HepG2 (cell line): Measurements from ENCODE around the gene IFT88. TPM values are rescaled to one million over a fixed set of nuclear protein-coding genes. Genes with fewer than 3 reads are reported as not detected.

Source experiments
- ATAC-seq: fragments of 200-7000 bp; cut with Tn5 transposase; 3 replicates; pipeline ENCODE4 v1.9.1; 2020; ENCODE audit warnings: mild to moderate bottlenecking, moderate library complexity
- BruUV-seq: library from RNA; stranded (reverse); fragments of 400-500 nt; replicated peaks from 2 replicates; lab custom pipeline; 2021; lab: Mats Ljungman, UMichigan
- CTCF ChIA-PET: fragments of 300-600 bp; formaldehyde crosslinking; extraction: SDS; loops from one replicate; lab custom pipeline; 2021; ENCODE audit warnings: low total read pairs, inconsistent platforms, low intra/inter-chr PET ratio; lab: Yijun Ruan, JAX
- POLR2A ChIA-PET: fragments of 350-600 bp; sonication (Branson Sonifier 250); formaldehyde crosslinking; loops from one replicate; lab custom pipeline; 2020; ENCODE audit warnings: antibody characterized with exemption, inconsistent platforms; lab: Yijun Ruan, JAX
- DNase-seq: peaks from one replicate; pipeline ENCODE4 v3.0.0-alpha.2; 2015; ENCODE audit warnings: low spot score
- FAIRE-seq: peaks from 3 replicates; lab custom pipeline; 2011; peaks lifted over from hg19 to GRCh38; lab: Jason Lieb, UNC
- H2AFZ ChIP-seq: one replicate; pipeline ENCODE4 v1.6.1; 2011; ENCODE audit warnings: low read length, inconsistent platforms
- H3K27ac ChIP-seq: fragments of 300-600 bp; 3 replicates; pipeline ENCODE4 v1.8.0; 2011; ENCODE audit warnings: mixed run types, mild to moderate bottlenecking, mixed read lengths, low read length, inconsistent platforms; ENCODE audit not compliant: insufficient read depth; ENCODE audit errors: extremely low read length
- H3K27me3 ChIP-seq, 2 experiments: fragments of 200-600 bp in 1 of 2; 2 replicates in 1 of 2; 3 replicates in 1 of 2; pipeline versions ENCODE4 v1.6.0 to v1.8.0; 2011; ENCODE audit warnings: low read length in 2 of 2, mild to moderate bottlenecking in 2 of 2, moderate library complexity in 2 of 2, inconsistent platforms in 1 of 2; ENCODE audit not compliant: insufficient read depth in 2 of 2, control insufficient read depth in 1 of 2
- H3K36me3 ChIP-seq, 2 experiments: fragments of 200-600 bp in 1 of 2; replicated peaks in 1 of 2; 2 replicates in 1 of 2; 3 replicates in 1 of 2; pipeline versions ENCODE4 v1.5.1 to v1.8.0; 2011; ENCODE audit warnings: low read length in 2 of 2, inconsistent platforms in 1 of 2; ENCODE audit not compliant: insufficient read depth in 2 of 2, control insufficient read depth in 1 of 2
- H3K4me1 ChIP-seq: 2 replicates; pipeline ENCODE4 v1.5.1; 2012; ENCODE audit warnings: low read length, inconsistent platforms; ENCODE audit not compliant: insufficient read depth
- H3K4me2 ChIP-seq: 2 replicates; pipeline ENCODE4 v1.6.0; 2011; ENCODE audit warnings: low read depth, low read length, inconsistent platforms
- H3K4me3 ChIP-seq, 3 experiments: fragments of 200-600 bp in 1 of 3; sonication (generic), shearing (Covaris generic) in 1 of 3; replicated peaks in 1 of 3; 2 replicates each; pipeline ENCODE4 v1.5.1; 2011 to 2016; ENCODE audit warnings: low read length in 3 of 3, inconsistent platforms in 2 of 3, low read depth in 2 of 3, mild to moderate bottlenecking in 2 of 3, control low read depth in 1 of 3, mixed read lengths in 1 of 3; ENCODE audit not compliant: insufficient read depth in 1 of 3
- H3K79me2 ChIP-seq: one replicate; pipeline ENCODE4 v1.6.1; 2011; ENCODE audit warnings: low read length, inconsistent platforms; ENCODE audit not compliant: insufficient read depth
- H3K9ac ChIP-seq: 2 replicates; pipeline ENCODE4 v1.6.0; 2011; ENCODE audit warnings: mild to moderate bottlenecking, low read depth, low read length, inconsistent platforms; ENCODE audit not compliant: insufficient read depth
- H3K9me3 ChIP-seq: 2 replicates; pipeline ENCODE4 v1.5.1; 2012; ENCODE audit warnings: mild to moderate bottlenecking, low read length
- H4K20me1 ChIP-seq: 2 replicates; pipeline ENCODE4 v1.6.0; 2011; ENCODE audit warnings: inconsistent platforms, mild to moderate bottlenecking, low read length, moderate library complexity; ENCODE audit not compliant: insufficient read depth
- FOSL1 ChIP-seq: sonication (generic); formaldehyde crosslinking; IDR thresholded peaks from 2 replicates; pipeline ENCODE4 v1.9.0; 2021; ENCODE audit warnings: missing genetic modification reagents, borderline replicate concordance
- FOXK2 ChIP-seq: fragments of 450-650 bp; IDR thresholded peaks from 2 replicates; pipeline ENCODE4 v1.6.1; 2016
- IKZF1 ChIP-seq: fragments of 450-650 bp; IDR thresholded peaks from 2 replicates; pipeline ENCODE4 v1.7.1; 2016
- JDP2 ChIP-seq: sonication (generic); formaldehyde crosslinking; IDR thresholded peaks from 2 replicates; pipeline ENCODE4 v1.8.1; 2022; ENCODE audit warnings: missing genetic modification reagents, borderline replicate concordance
- REXO4 ChIP-seq: sonication (generic); formaldehyde crosslinking; IDR thresholded peaks from 2 replicates; pipeline ENCODE4 v1.8.0; 2022; ENCODE audit warnings: missing genetic modification reagents, mild to moderate bottlenecking, borderline replicate concordance
- SNAI1 ChIP-seq: sonication (generic); formaldehyde crosslinking; IDR thresholded peaks from 2 replicates; pipeline ENCODE4 v1.5.0; 2020; ENCODE audit warnings: mild to moderate bottlenecking, missing genetic modification reagents, borderline replicate concordance
- TCF7 ChIP-seq: sonication (generic); IDR thresholded peaks from 2 replicates; pipeline ENCODE4 v1.6.1; 2016; ENCODE audit warnings: antibody characterized with exemption, low read depth
- ZBTB38 ChIP-seq: sonication (generic); formaldehyde crosslinking; IDR thresholded peaks from 2 replicates; pipeline ENCODE4 v1.5.1; 2020; ENCODE audit warnings: mild to moderate bottlenecking, missing genetic modification reagents
- ZNF766 ChIP-seq: sonication (generic); formaldehyde crosslinking; IDR thresholded peaks from 2 replicates; pipeline ENCODE4 v1.5.0; 2020; ENCODE audit warnings: missing genetic modification reagents, borderline replicate concordance
- ZNF775 ChIP-seq: sonication (generic); formaldehyde crosslinking; IDR thresholded peaks from 2 replicates; pipeline ENCODE4 v1.4.0; 2020; ENCODE audit warnings: missing genetic modification reagents, mild to moderate bottlenecking, moderate library complexity, borderline replicate concordance
- WGBS: methylation state at CpG from one replicate; pipeline ENCODE4 v1.1.6; 2017; ENCODE audit warnings: low lambda C conversion rate; 5-methylcytosine and 5-hydroxymethylcytosine counted together
- in situ Hi-C: cut with HindIII; loops from 2 replicates; pipeline ENCODE4 v1.10.0; 2017; ENCODE audit warnings: low pct_unique_long_range_greater_than_20kb; ENCODE audit not compliant: extremely low pct_ligation_motif_present
- intact Hi-C: fragments of 100-400 bp; cut with micrococcal nuclease; formaldehyde crosslinking; loops from one replicate; pipeline ENCODE4 v1.10.0; 2022; ENCODE audit not compliant: unreplicated experiment
- polyA plus RNA-seq, 8 experiments: library from polyadenylated mRNA; depleted of rRNA in 3 of 8; stranded (reverse) in 7 of 8; unstranded in 1 of 8; fragments of >200 nt; fragmentation: Illumina TruSeq in 4 of 8; extraction: Trizol in 4 of 8; gene quantifications; 2 replicates each; pipeline versions ENCODE4 v1.2.1 to v1.2.3, GENCODE V29; 2011 to 2016; ENCODE audit warnings: low read depth in 4 of 8, missing spikeins in 1 of 8, mixed read lengths in 1 of 8; ENCODE audit not compliant: insufficient read depth in 1 of 8
- total RNA-seq, 5 experiments: library from RNA; depleted of rRNA; stranded (reverse); fragments of >200 nt; fragmentation: Illumina TruSeq; extraction: Trizol; gene quantifications; 2 replicates each; pipeline ENCODE4 v1.2.3, GENCODE V29; 2016; ENCODE audit warnings: low read depth in 1 of 5
- TF ChIP-seq, protein P1 (sequence below): sonication (generic); formaldehyde crosslinking; IDR thresholded peaks from 2 replicates; pipeline ENCODE4 v1.4.0; 2020; ENCODE audit warnings: missing genetic modification reagents

Gene IFT88
- total and polyA plus RNA-seq, 2 of the 13 experiments (the other 11 are each of a cell fraction or from before 2014, with no cell fraction given), result 8.4 to 19.9 TPM

DNA sequence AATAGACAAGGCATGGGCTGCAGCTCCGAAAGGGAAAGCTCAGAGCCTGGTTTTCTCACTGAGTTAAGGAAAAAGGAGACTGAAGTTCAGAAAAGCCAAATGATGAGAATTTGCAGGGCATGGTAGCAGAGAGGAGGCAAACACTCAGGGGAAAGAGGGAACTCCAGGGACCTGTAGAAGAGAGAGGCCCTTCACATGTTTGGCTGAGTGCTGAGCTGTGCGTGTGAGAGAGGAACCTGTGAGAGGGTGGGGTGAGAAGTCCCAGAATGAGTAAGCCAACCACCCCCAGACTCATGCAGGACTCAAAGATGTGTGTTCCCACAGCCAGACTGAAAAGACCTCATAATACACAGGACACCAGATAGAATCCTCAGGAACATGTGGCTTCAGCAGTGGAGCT, 38.5 kb upstream of the IFT88 start:
- H3K4me2 ChIP-seq, result no peak overlapping the region
- no peaks in the 10 kb centered on the region for H3K27me3 ChIP-seq
- peaks cover 17% of the 10 kb centered on the region for H3K79me2 ChIP-seq

More for the DNA sequence above, 38.5 kb upstream of the IFT88 start:
- no peak for FAIRE-seq
- POLR2A ChIA-PET, result no interaction called here
- Histone ChIP-seq H3K36me3 (no peaks in the 10 kb centered on the region), H2AFZ (no peak overlapping the region)
- no peak for TF ChIP-seq TCF7
- no peak for TF ChIP-seq FOXK2
- no peak for TF ChIP-seq ZBTB38
- TF ChIP-seq, protein P1, sequence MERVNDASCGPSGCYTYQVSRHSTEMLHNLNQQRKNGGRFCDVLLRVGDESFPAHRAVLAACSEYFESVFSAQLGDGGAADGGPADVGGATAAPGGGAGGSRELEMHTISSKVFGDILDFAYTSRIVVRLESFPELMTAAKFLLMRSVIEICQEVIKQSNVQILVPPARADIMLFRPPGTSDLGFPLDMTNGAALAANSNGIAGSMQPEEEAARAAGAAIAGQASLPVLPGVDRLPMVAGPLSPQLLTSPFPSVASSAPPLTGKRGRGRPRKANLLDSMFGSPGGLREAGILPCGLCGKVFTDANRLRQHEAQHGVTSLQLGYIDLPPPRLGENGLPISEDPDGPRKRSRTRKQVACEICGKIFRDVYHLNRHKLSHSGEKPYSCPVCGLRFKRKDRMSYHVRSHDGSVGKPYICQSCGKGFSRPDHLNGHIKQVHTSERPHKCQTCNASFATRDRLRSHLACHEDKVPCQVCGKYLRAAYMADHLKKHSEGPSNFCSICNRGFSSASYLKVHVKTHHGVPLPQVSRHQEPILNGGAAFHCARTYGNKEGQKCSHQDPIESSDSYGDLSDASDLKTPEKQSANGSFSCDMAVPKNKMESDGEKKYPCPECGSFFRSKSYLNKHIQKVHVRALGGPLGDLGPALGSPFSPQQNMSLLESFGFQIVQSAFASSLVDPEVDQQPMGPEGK (CRISPR knock-in tag), result no peak
- no peak for TF ChIP-seq REXO4
- TF ChIP-seq IKZF1, result no peak
- no peak for TF ChIP-seq FOSL1 (CRISPR knock-in tag)
- TF ChIP-seq ZNF766 (CRISPR knock-in tag), result no peak
- no peak for TF ChIP-seq ZNF775 (CRISPR knock-in tag)
- no peak for TF ChIP-seq SNAI1 (CRISPR knock-in tag)
- TF ChIP-seq JDP2 (CRISPR knock-in tag), result no peak
- TF ChIP-seq, all 625 proteins: peak for 0
- CTCF ChIA-PET, result no interaction called here
- H3K9me3 ChIP-seq, result peaks cover 13% of the 10 kb centered on the region
- peaks cover 46% of the 10 kb centered on the region for H3K4me1 ChIP-seq
- no peak overlapping the region for H3K4me3 ChIP-seq
- no peak overlapping the region for H3K27ac ChIP-seq
- in situ Hi-C loops (no loop called here), intact Hi-C loops (loop anchor here (5.0 kb wide), 1 partner anchor 54 kb away; no protein-coding TSS in a partner anchor)
- DNase-seq (no peak), ATAC-seq (no peak)
- H4K20me1 ChIP-seq, result no peaks in the 10 kb centered on the region
- H3K9ac ChIP-seq, result no peak overlapping the region
- 89% methylated on average over 2 of the region's 2 CpGs for WGBS
- no TSS peak for BruUV-seq
